Sigmoid colon (tissue), 7 donors: Measurements from ENCODE around the gene PLA2G15. TPM values are rescaled to one million over a fixed set of nuclear protein-coding genes. Genes with fewer than 3 reads are reported as not detected.
A peak's percentile ranks its signal among the peaks of the same experiment; 100 is the strongest.
"Not testable (repeated sequence)": the region's sequence is repeated elsewhere in the genome, so short reads cannot be mapped to it uniquely, and the experiment has no call there.

Experiments used
- DNase-seq: peaks from one replicate; pipeline ENCODE4 v3.0.0-alpha.2; 2019
- H3K27ac ChIP-seq, 4 donors: fragments of 200-600 bp; sonication (generic); one replicate each; pipeline ENCODE4 v1.5.1; 2016 to 2019; ENCODE audit warnings: mild to moderate bottlenecking in 1 of 4
- H3K27me3 ChIP-seq, 3 donors: fragments of 200-600 bp; sonication (generic); one replicate each; pipeline ENCODE4 v1.5.1; 2019; ENCODE audit warnings: mild to moderate bottlenecking in 1 of 3
- H3K36me3 ChIP-seq, 4 donors: fragments of 200-600 bp; sonication (generic); one replicate each; pipeline ENCODE4 v1.5.1; 2016 to 2019
- H3K4me1 ChIP-seq, 4 donors: fragments of 200-600 bp; sonication (generic); one replicate each; pipeline ENCODE4 v1.5.1; 2017 to 2019
- H3K4me3 ChIP-seq, 4 donors: fragments of 200-600 bp; sonication (generic); one replicate each; pipeline ENCODE4 v1.5.1; 2017 to 2019; ENCODE audit warnings: mild to moderate bottlenecking in 2 of 4, moderate library complexity in 1 of 4
- H3K9me3 ChIP-seq, 4 donors: fragments of 200-600 bp in 3 of 4; sonication (generic) in 3 of 4; one replicate each; pipeline versions ENCODE4 v1.5.1 to v1.6.1; 2013 to 2019
- EP300 ChIP-seq, 4 donors: sonication (generic); formaldehyde crosslinking; IDR thresholded peaks; one replicate each; pipeline ENCODE4 v1.6.1; 2017; ENCODE audit warnings: antibody characterized with exemption in 4 of 4
- POLR2A ChIP-seq, 2 donors: fragments of 450-650 bp; IDR thresholded peaks; one replicate each; pipeline ENCODE4 v1.6.1; 2016; ENCODE audit warnings: antibody characterized with exemption in 2 of 2, mild to moderate bottlenecking in 2 of 2, moderate library complexity in 2 of 2
- POLR2AphosphoS5 ChIP-seq, 4 donors: sonication (generic); formaldehyde crosslinking; IDR thresholded peaks; one replicate each; pipeline ENCODE4 v1.6.1; 2017; ENCODE audit warnings: antibody characterized with exemption in 4 of 4
- WGBS, 2 donors: extraction: QIAGEN DNeasy Blood & Tissue Kit; methylation state at CpG; one replicate each; pipeline ENCODE4 v1.1.7; 2013; 5-methylcytosine and 5-hydroxymethylcytosine counted together
- intact Hi-C: fragments of 100-400 bp; cut with DNase I; formaldehyde crosslinking; loops from one replicate; pipeline ENCODE4 v1.15.1; 2023
- polyA plus RNA-seq, 3 donors: library from polyadenylated mRNA; stranded (reverse); fragments of 200-250 nt; gene quantifications; one replicate each; pipeline ENCODE4 v1.2.3, GENCODE V29; 2013
- total RNA-seq, 4 donors: library from RNA; depleted of rRNA; stranded (reverse); fragments of >200 nt; gene quantifications; one replicate each; pipeline ENCODE4 v1.1.0, GENCODE V29; 2016
- TF ChIP-seq, protein P1 (sequence below), 4 experiments: fragments of 450-650 bp in 3 of 4; fragments of 200-600 bp in 1 of 4; IDR thresholded peaks; one replicate each; pipeline ENCODE4 v1.5.1; 2016 to 2019; ENCODE audit warnings: antibody characterized with exemption in 4 of 4, mild to moderate bottlenecking in 3 of 4, moderate library complexity in 2 of 4
- donor health status: healthy with polysubstance abuse.
- donor health status: Bipolar disorder and iron deficiency.
- donor health status: healthy.

Gene PLA2G15
- total and polyA plus RNA-seq, 7 donors, result 4.2 to 15.7 (median 10.2) TPM

DNA sequence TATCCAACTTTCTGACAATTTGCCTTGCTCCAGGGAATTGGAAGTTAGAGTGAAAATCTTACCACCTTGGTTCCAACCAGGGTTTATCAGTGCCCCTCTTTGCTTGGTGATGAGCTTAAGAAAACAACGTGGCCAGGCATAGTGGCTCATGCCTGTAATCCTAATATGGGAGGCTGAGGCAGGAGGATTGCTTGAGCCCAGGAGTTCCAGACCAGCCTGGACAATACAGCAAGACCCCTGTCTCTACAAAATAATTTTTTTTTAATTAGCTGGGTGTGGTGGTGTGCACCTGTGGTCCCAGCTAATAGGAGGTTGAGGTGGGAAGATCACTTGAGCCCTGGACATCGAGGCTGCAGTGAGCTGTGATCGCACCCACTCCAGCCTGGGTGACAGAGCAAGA is 40.5 kb downstream of the PLA2G15 start:
- WGBS, 2 donors, result 83 to 91% methylated on average over 3 of the region's 3 CpGs
- Histone ChIP-seq H3K27ac (peak overlapping the region in 2 of 4 donors; percentile 16 to 31), H3K36me3 (peaks cover 0 to 32% (median 8%) of the 10 kb centered on the region in 4 donors)

DNA sequence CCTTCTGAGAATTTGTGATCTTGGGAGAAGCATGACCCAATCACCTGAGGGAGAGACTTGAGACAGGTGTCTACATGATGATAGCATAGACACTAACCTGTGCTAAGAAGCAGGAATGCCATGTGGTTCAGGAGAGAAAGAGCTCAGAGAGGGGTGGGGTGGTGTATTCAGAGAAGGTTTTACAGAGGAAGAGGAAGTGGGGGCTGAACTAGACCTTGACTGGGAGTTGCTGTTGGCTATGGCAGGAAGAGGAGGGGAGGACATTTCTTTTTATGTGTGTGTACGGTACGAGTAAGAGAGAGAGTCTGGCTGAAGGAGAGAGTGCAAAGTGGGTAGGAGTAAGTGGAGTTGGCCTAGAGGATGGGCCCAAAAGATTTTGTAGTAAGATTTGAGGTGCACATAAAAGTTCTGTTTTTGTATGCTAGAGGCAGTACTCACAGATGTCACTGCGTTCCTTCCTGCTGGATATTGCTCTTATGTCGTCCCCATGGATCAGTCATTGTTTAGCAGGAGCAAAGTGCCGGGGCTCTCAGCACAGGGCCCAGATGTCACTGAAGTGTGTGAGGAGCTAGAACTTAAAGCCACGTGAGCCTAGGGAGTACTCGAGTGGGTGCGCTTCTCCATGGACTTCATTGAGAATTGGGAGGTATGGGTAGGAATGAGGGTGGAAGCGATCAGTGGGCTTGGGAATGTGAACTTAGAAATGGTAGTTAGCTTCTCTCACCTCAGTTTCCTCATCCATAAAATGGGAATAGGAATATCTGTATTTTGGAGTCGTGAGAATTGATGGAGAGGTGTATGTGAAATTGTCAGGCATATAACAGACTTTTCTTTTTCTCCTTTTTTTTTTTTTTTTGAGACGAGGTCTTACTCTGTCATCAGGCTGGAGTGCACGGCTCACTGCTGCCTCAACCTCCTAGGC is 41.2 kb downstream of the PLA2G15 start:
- no peak for TF ChIP-seq POLR2A (IDR thresholded peaks at IDR 0.05)
- no peak for TF ChIP-seq POLR2AphosphoS5 (IDR thresholded peaks at IDR 0.05)
- TF ChIP-seq, protein P1, sequence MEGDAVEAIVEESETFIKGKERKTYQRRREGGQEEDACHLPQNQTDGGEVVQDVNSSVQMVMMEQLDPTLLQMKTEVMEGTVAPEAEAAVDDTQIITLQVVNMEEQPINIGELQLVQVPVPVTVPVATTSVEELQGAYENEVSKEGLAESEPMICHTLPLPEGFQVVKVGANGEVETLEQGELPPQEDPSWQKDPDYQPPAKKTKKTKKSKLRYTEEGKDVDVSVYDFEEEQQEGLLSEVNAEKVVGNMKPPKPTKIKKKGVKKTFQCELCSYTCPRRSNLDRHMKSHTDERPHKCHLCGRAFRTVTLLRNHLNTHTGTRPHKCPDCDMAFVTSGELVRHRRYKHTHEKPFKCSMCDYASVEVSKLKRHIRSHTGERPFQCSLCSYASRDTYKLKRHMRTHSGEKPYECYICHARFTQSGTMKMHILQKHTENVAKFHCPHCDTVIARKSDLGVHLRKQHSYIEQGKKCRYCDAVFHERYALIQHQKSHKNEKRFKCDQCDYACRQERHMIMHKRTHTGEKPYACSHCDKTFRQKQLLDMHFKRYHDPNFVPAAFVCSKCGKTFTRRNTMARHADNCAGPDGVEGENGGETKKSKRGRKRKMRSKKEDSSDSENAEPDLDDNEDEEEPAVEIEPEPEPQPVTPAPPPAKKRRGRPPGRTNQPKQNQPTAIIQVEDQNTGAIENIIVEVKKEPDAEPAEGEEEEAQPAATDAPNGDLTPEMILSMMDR (IDR thresholded peaks at IDR 0.05), result no peak
- no peak for TF ChIP-seq EP300 (IDR thresholded peaks at IDR 0.05)
- 68 to 79% methylated on average over 12 of the region's 12 CpGs for WGBS, 2 donors
- intact Hi-C loops, result no loop called here
- Histone ChIP-seq H3K9me3 (no peaks in the 10 kb centered on the region), H3K4me3 (no peak overlapping the region), H3K36me3 (peaks cover 0 to 37% (median 12%) of the 10 kb centered on the region in 4 donors), H3K27me3 (no peaks in the 10 kb centered on the region), H3K27ac (peak overlapping the region in 1 of 4 donors; percentile 65), H3K4me1 (peaks cover 0 to 13% (median 2%) of the 10 kb centered on the region in 4 donors)
- DNase-seq, result no peak

More for the DNA sequence above, 40.5 kb downstream of the PLA2G15 start:
- no peaks in the 10 kb centered on the region for H3K9me3 ChIP-seq
- intact Hi-C loops, result no loop called here
- no peak for DNase-seq
- peaks cover 0 to 13% (median 2%) of the 10 kb centered on the region in 4 donors for H3K4me1 ChIP-seq
- no peak for TF ChIP-seq EP300 (IDR thresholded peaks at IDR 0.05)
- TF ChIP-seq POLR2A (IDR thresholded peaks at IDR 0.05), result no peak
- TF ChIP-seq, protein P1 (IDR thresholded peaks at IDR 0.05), result no peak
- TF ChIP-seq POLR2AphosphoS5 (IDR thresholded peaks at IDR 0.05), result no peak
- H3K4me3 ChIP-seq, result no peak overlapping the region
- no peaks in the 10 kb centered on the region for H3K27me3 ChIP-seq

DNA sequence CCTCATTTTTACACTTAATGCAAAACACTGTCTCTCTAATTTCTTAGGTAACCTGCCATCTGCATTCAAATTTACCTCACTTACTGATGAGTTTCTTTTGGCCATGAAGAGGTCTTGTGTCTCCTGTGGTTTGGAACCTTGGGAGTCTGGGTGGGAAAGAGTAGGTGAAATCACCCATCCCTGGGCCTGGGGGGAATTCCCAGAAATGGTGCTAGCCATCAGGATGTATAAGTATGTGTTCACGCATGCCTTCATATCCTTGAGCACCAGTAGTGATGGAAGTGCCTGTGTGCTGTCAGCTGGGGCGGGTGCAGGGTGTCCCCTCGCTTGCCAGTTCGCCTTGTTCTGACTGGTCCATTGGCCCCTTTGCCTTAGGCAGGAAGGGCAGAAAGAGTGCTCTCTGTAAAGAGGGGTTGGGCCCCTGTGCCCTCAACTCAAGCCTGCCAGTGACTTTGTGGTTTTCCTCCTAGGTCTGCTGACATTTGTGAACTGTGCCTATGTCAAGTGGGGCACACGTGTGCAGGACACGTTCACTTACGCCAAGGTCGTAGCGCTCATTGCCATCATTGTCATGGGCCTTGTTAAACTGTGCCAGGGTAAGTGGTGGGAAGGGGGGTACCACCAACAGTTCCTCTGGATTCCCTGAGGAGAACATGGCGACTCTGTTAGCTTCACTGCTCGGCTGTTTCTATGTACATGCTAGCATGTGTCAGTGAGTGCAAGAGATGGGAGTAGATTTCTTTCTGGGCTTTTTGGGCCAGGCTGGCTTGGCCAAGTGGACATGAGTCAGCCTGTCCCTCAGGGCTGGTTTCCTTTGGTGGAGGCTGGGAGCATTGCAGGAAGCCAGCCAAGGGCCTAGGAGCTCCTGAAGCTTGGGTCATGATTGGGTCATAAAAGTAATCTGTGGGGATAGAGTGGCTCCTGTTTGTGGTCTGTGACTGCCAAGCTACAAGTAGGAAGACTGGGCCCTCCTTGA is 42.4 kb downstream of the PLA2G15 start:
- peak overlapping the region in 2 of 4 donors; percentile 12 to 65 for H3K27ac ChIP-seq
- 62 to 88% methylated on average over 11 of the region's 11 CpGs for WGBS, 2 donors
- peaks cover 0 to 13% (median 2%) of the 10 kb centered on the region in 4 donors for H3K4me1 ChIP-seq
- H3K27me3 ChIP-seq, result no peaks in the 10 kb centered on the region
- H3K4me3 ChIP-seq, result no peak overlapping the region
- H3K36me3 ChIP-seq, result peaks cover 0 to 41% (median 13%) of the 10 kb centered on the region in 4 donors
- intact Hi-C loops, result no loop called here
- no peak for TF ChIP-seq POLR2AphosphoS5 (IDR thresholded peaks at IDR 0.05)
- TF ChIP-seq, protein P1 (IDR thresholded peaks at IDR 0.05), result no peak
- no peak for TF ChIP-seq POLR2A (IDR thresholded peaks at IDR 0.05)
- DNase-seq, result peak; percentile 87
- H3K9me3 ChIP-seq, result no peaks in the 10 kb centered on the region

DNA sequence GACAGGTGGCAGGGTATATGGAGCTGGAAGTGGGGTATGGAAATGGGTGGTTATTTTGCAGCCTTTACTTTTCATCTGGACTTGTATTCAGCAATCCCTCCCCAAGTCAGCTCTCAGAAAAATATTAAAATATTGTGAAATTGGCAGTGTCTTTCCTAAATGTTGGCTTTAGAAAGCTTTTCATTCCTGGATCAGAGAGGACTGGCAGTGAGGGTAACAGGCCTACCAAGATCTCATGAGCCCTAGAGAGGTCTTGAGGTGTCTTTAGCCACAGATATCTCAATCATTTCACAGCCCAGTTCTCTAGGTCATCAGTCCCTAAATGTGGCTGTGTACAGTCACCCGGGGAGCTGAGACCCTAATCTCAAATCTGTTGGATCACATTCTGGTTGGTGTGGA is 43.1 kb downstream of the PLA2G15 start:
- peaks cover 0 to 13% (median 2%) of the 10 kb centered on the region in 4 donors for H3K4me1 ChIP-seq
- no peak for DNase-seq
- H3K36me3 ChIP-seq, result peaks cover 0 to 48% (median 16%) of the 10 kb centered on the region in 4 donors
- H3K27ac ChIP-seq, result peak overlapping the region in 2 of 4 donors; percentile 12 to 65
- 88 to 90% methylated on average over 1 of the region's 1 CpG for WGBS, 2 donors
- no peaks in the 10 kb centered on the region for H3K9me3 ChIP-seq
- TF ChIP-seq, protein P1 (IDR thresholded peaks at IDR 0.05), result no peak
- TF ChIP-seq POLR2A (IDR thresholded peaks at IDR 0.05), result no peak
- no peak for TF ChIP-seq POLR2AphosphoS5 (IDR thresholded peaks at IDR 0.05)
- no peak for TF ChIP-seq EP300 (IDR thresholded peaks at IDR 0.05)
- intact Hi-C loops, result no loop called here
- no peaks in the 10 kb centered on the region for H3K27me3 ChIP-seq
- no peak overlapping the region for H3K4me3 ChIP-seq

DNA sequence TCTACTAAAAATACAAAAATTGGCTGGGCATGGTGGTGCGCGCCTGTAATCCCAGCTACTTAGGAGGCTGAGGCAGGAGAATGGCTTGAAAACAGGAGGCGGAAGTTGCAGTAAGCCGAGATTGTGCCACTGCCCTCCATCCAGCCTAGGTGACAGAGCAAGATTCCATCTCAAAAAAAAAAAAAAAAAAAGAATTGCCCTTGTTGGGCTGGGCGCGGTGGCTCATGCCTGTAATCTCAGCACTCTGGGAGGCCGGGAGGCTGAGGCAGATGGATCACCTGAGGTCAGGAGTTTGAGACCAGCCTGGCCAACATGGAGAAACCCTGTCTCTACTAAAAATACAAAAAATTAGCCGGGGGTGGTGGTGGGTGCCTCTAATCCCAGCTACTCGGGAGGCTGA is 43.6 kb downstream of the PLA2G15 start:
- H3K4me1 ChIP-seq, result peaks cover 0 to 13% (median 2%) of the 10 kb centered on the region in 4 donors
- peaks cover 0 to 53% (median 21%) of the 10 kb centered on the region in 4 donors for H3K36me3 ChIP-seq
- WGBS, 2 donors, result 88 to 93% methylated on average over 9 of the region's 9 CpGs

More for the DNA sequence above, 43.6 kb downstream of the PLA2G15 start:
- H3K4me3 ChIP-seq, H3K9me3 ChIP-seq, intact Hi-C loops, H3K27me3 ChIP-seq, DNase-seq: not testable (repeated sequence)
- H3K27ac ChIP-seq, result peak overlapping the region in 2 of 4 donors; percentile 12 to 65
